Hepatocyte (in vitro differentiated cells): ENCODE measurements around the gene NELFCD. TPM values are rescaled to one million over a fixed set of nuclear protein-coding genes. Genes with fewer than 3 reads are reported as not detected.

Source experiments
- DNase-seq: peaks from one replicate; pipeline ENCODE4 v3.0.0-alpha.2; 2016; ENCODE audit warnings: low spot score
- H2AFZ ChIP-seq: fragments of 200-600 bp; sonication (generic); 2 replicates; pipeline ENCODE4 v1.6.0; 2016; ENCODE audit warnings: antibody characterized with exemption, mild to moderate bottlenecking
- H3K27ac ChIP-seq: fragments of 200-600 bp; sonication (generic); 2 replicates; pipeline ENCODE4 v1.5.1; 2016; ENCODE audit warnings: mild to moderate bottlenecking
- H3K27me3 ChIP-seq: fragments of 200-600 bp; sonication (generic); 2 replicates; pipeline ENCODE4 v1.6.1; 2016
- H3K36me3 ChIP-seq: fragments of 200-600 bp; sonication (generic); replicated peaks from 2 replicates; pipeline ENCODE4 v1.5.1; 2016; ENCODE audit warnings: low read depth; ENCODE audit not compliant: insufficient read depth
- H3K4me1 ChIP-seq: fragments of 200-600 bp; sonication (generic); 2 replicates; pipeline ENCODE4 v1.5.1; 2016; ENCODE audit warnings: mild to moderate bottlenecking, moderate library complexity; ENCODE audit not compliant: insufficient read depth
- H3K4me2 ChIP-seq: fragments of 200-600 bp; sonication (generic); 2 replicates; pipeline ENCODE4 v1.6.0; 2016
- H3K4me3 ChIP-seq: fragments of 200-600 bp; sonication (generic); 2 replicates; pipeline ENCODE4 v1.5.1; 2016; ENCODE audit warnings: mild to moderate bottlenecking
- H3K79me2 ChIP-seq: fragments of 200-600 bp; sonication (generic); 2 replicates; pipeline ENCODE4 v1.6.0; 2017; ENCODE audit warnings: mild to moderate bottlenecking
- H3K9me2 ChIP-seq: fragments of 200-600 bp; sonication (generic); replicated peaks from 2 replicates; pipeline ENCODE4 v1.6.0; 2017; ENCODE audit warnings: mild to moderate bottlenecking; ENCODE audit not compliant: insufficient read depth
- H3K9me3 ChIP-seq: fragments of 200-600 bp; sonication (generic); 2 replicates; pipeline ENCODE4 v1.5.1; 2016; ENCODE audit warnings: low read depth, mild to moderate bottlenecking
- H4K20me1 ChIP-seq: fragments of 200-600 bp; sonication (generic); 2 replicates; pipeline ENCODE4 v1.6.0; 2016; ENCODE audit warnings: mild to moderate bottlenecking; ENCODE audit not compliant: insufficient read depth, poor library complexity, severe bottlenecking
- EZH2 ChIP-seq: fragments of 200-600 bp; sonication (generic); IDR thresholded peaks from 2 replicates; pipeline ENCODE4 v1.6.1; 2016; ENCODE audit warnings: antibody characterized with exemption, mild to moderate bottlenecking, borderline replicate concordance
- EZH2phosphoT487 ChIP-seq: fragments of 200-600 bp; sonication (generic); IDR thresholded peaks from one replicate; pipeline ENCODE4 v1.6.1; 2018; ENCODE audit warnings: antibody characterized with exemption, mild to moderate bottlenecking, low read depth, moderate library complexity; ENCODE audit not compliant: unreplicated experiment, severe bottlenecking
- WGBS: methylation state at CpG from one replicate; pipeline ENCODE4 v1.1.6; 2016; ENCODE audit warnings: low lambda C conversion rate; ENCODE audit errors: missing lambda C conversion rate; 5-methylcytosine and 5-hydroxymethylcytosine counted together
- polyA plus RNA-seq: library from polyadenylated mRNA; unstranded; fragments of >200 nt; fragmentation: Nextera tagmentation; extraction: Ambion mirVana; gene quantifications from 2 replicates; pipeline ENCODE4 v1.2.1, GENCODE V29; 2016
- total RNA-seq: library from RNA; depleted of rRNA; stranded (reverse); fragments of >200 nt; gene quantifications from 2 replicates; pipeline ENCODE4 v1.2.3, GENCODE V29; 2014
- TF ChIP-seq, protein P1 (sequence below): fragments of 200-600 bp; sonication (generic); IDR thresholded peaks from 2 replicates; pipeline ENCODE4 v1.5.1; 2016; ENCODE audit warnings: antibody characterized with exemption, mild to moderate bottlenecking; ENCODE audit not compliant: poor library complexity

Gene NELFCD
- total and polyA plus RNA-seq, 2 experiments from 2014 or later = 48.3 to 64.0 TPM

- peaks cover 30% of the 10 kb centered on the region for H3K79me2 ChIP-seq
- H3K4me1 ChIP-seq = peaks cover 26% of the 10 kb centered on the region
- no peaks in the 10 kb centered on the region for H3K9me2 ChIP-seq
- H3K36me3 ChIP-seq = no peaks in the 10 kb centered on the region
- no peaks in the 10 kb centered on the region for H3K9me3 ChIP-seq
- H3K4me2 ChIP-seq = no peak overlapping the region
- TF ChIP-seq EZH2 (no peak), EZH2phosphoT487 (no peak)
- TF ChIP-seq, protein P1, sequence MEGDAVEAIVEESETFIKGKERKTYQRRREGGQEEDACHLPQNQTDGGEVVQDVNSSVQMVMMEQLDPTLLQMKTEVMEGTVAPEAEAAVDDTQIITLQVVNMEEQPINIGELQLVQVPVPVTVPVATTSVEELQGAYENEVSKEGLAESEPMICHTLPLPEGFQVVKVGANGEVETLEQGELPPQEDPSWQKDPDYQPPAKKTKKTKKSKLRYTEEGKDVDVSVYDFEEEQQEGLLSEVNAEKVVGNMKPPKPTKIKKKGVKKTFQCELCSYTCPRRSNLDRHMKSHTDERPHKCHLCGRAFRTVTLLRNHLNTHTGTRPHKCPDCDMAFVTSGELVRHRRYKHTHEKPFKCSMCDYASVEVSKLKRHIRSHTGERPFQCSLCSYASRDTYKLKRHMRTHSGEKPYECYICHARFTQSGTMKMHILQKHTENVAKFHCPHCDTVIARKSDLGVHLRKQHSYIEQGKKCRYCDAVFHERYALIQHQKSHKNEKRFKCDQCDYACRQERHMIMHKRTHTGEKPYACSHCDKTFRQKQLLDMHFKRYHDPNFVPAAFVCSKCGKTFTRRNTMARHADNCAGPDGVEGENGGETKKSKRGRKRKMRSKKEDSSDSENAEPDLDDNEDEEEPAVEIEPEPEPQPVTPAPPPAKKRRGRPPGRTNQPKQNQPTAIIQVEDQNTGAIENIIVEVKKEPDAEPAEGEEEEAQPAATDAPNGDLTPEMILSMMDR = no peak
- DNase-seq = no peak
- H3K27me3 ChIP-seq = no peaks in the 10 kb centered on the region
- H3K27ac ChIP-seq = no peak overlapping the region
- no peaks in the 10 kb centered on the region for H4K20me1 ChIP-seq
- 89% methylated on average over 3 of the region's 3 CpGs for WGBS
- H3K4me3 ChIP-seq = no peak overlapping the region
- H2AFZ ChIP-seq = no peak overlapping the region
Observed at GRCh38 chr20:59044295-59044694, 63.2 kb downstream of the NELFCD start.

Other genes with a start within 250 kb of the NELFCD start
- 0.16 TPM in 1 of 2 replicates, not detected in the other for gene GNAS-AS1, start 130.4 kb upstream of the NELFCD start, total RNA-seq
- 0.97 and 0.98 TPM in 2 replicates for gene GNAS-AS1, start 130.4 kb upstream of the NELFCD start, polyA plus RNA-seq
- 841 and 897 TPM in 2 replicates for gene GNAS, start 128.5 kb upstream of the NELFCD start, total RNA-seq
- 1,649 and 1,702 TPM in 2 replicates for gene GNAS, start 128.5 kb upstream of the NELFCD start, polyA plus RNA-seq
- gene CTSZ, start 26.0 kb downstream of the NELFCD start, total RNA-seq = 123 and 161 TPM in 2 replicates
- gene CTSZ, start 26.0 kb downstream of the NELFCD start, polyA plus RNA-seq = 5.0 and 7.1 TPM in 2 replicates
- 0.04 and 0.10 TPM in 2 replicates for gene TUBB1, start 38.2 kb downstream of the NELFCD start, total RNA-seq
- 0.05 TPM in 1 of 2 replicates, not detected in the other for gene TUBB1, start 38.2 kb downstream of the NELFCD start, polyA plus RNA-seq
- gene ATP5F1E, start 51.1 kb downstream of the NELFCD start, total RNA-seq = 32.2 and 32.9 TPM in 2 replicates
- 217 and 227 TPM in 2 replicates for gene ATP5F1E, start 51.1 kb downstream of the NELFCD start, polyA plus RNA-seq
- gene PRELID3B, start 61.5 kb downstream of the NELFCD start, total RNA-seq = 70.3 and 75.7 TPM in 2 replicates
- 33.0 and 38.2 TPM in 2 replicates for gene PRELID3B, start 61.5 kb downstream of the NELFCD start, polyA plus RNA-seq
- not detected in 2 replicates for gene ZNF831, start 182.6 kb downstream of the NELFCD start, total RNA-seq
- not detected in 2 replicates for gene ZNF831, start 182.6 kb downstream of the NELFCD start, polyA plus RNA-seq